Sigmoid colon (tissue), 4 donors: Measurements from ENCODE around the gene AURKAIP1.

Source experiments
- CTCF ChIP-seq, 4 experiments: fragments of 450-650 bp in 3 of 4; fragments of 200-600 bp in 1 of 4; IDR thresholded peaks; one replicate each; pipeline ENCODE4 v1.5.1; 2016 to 2019; ENCODE audit warnings: antibody characterized with exemption in 4 of 4, mild to moderate bottlenecking in 3 of 4, moderate library complexity in 2 of 4
- POLR2AphosphoS5 ChIP-seq, 4 donors: sonication (generic); formaldehyde crosslinking; IDR thresholded peaks; one replicate each; pipeline ENCODE4 v1.6.1; 2017; ENCODE audit warnings: antibody characterized with exemption in 4 of 4

- TF ChIP-seq CTCF (IDR thresholded peaks at IDR 0.05) (no peak), POLR2AphosphoS5 (IDR thresholded peaks at IDR 0.05) (no peak)
These were observed 12.4 kb upstream of the AURKAIP1 start for GRCh38 chr1:1387098-1388077.
